Cardiac muscle cell (in vitro differentiated cells and primary cell): Measurements from ENCODE around the gene MAP7D3. TPM values are rescaled to one million over a fixed set of nuclear protein-coding genes. Genes with fewer than 3 reads are reported as not detected.

ENCODE experiments used
- DNase-seq, 2 donors: peaks; one replicate each; pipeline versions ENCODE4 v3.0.0 to v3.0.0-alpha.2; 2010 to 2017; ENCODE audit warnings: low read depth in 1 of 2, low spot score in 1 of 2
- H3K27ac ChIP-seq: fragments of 200-600 bp; sonication (generic); 2 replicates; pipeline ENCODE4 v1.5.1; 2016
- H3K27me3 ChIP-seq: fragments of 200-600 bp; sonication (generic); 2 replicates; pipeline ENCODE4 v1.6.0; 2016; ENCODE audit warnings: control low read depth
- H3K36me3 ChIP-seq: fragments of 200-600 bp; sonication (generic); 2 replicates; pipeline ENCODE4 v1.5.1; 2016; ENCODE audit warnings: control low read depth
- H3K4me1 ChIP-seq: fragments of 200-600 bp; sonication (generic); 2 replicates; pipeline ENCODE4 v1.8.1; 2017; ENCODE audit warnings: low read depth, mild to moderate bottlenecking, mixed run types
- H3K4me3 ChIP-seq: fragments of 200-600 bp; sonication (generic); 2 replicates; pipeline ENCODE4 v1.5.1; 2016; ENCODE audit warnings: mild to moderate bottlenecking
- H3K9me3 ChIP-seq: fragments of 200-600 bp; sonication (generic); 2 replicates; pipeline ENCODE4 v1.5.1; 2017; ENCODE audit warnings: low read depth, mild to moderate bottlenecking, control low read depth
- CTCF ChIP-seq: IDR thresholded peaks from 2 replicates; pipeline ENCODE4 v1.5.1; 2012; ENCODE audit warnings: low read depth, mild to moderate bottlenecking, low read length
- polyA plus RNA-seq: library from polyadenylated mRNA; unstranded; fragments of >200 nt; fragmentation: Nextera tagmentation; extraction: Ambion mirVana; gene quantifications from 2 replicates; pipeline ENCODE4 v1.2.1, GENCODE V29; 2016
- total RNA-seq: library from RNA; depleted of rRNA; stranded (reverse); fragments of >200 nt; gene quantifications from 2 replicates; pipeline ENCODE4 v1.2.3, GENCODE V29; 2016

MAP7D3 gene
- total and polyA plus RNA-seq, 2 experiments from 2014 or later, result 5.7 to 10.4 TPM

GRCh38 chrX:136227948-136228838, 23.0 kb downstream of the MAP7D3 start:
- Histone ChIP-seq H3K9me3 (no peaks in the 10 kb centered on the region), H3K4me1 (no peaks in the 10 kb centered on the region), H3K36me3 (no peaks in the 10 kb centered on the region), H3K27me3 (no peaks in the 10 kb centered on the region), H3K27ac (no peak overlapping the region), H3K4me3 (no peak overlapping the region)
- DNase-seq, result peak in 1 of 2 donors; percentile 6
- TF ChIP-seq CTCF, result no peak

- H3K4me3 ChIP-seq, result no peak overlapping the region
- no peaks in the 10 kb centered on the region for H3K4me1 ChIP-seq
- H3K9me3 ChIP-seq, result no peaks in the 10 kb centered on the region
- no peak for DNase-seq
- TF ChIP-seq CTCF, result no peak
- H3K27me3 ChIP-seq, result no peaks in the 10 kb centered on the region
- H3K27ac ChIP-seq, result no peak overlapping the region
- no peaks in the 10 kb centered on the region for H3K36me3 ChIP-seq
Measured at GRCh38 chrX:136227074-136227473, 24.1 kb downstream of the MAP7D3 start.

- Histone ChIP-seq H3K9me3 (no peaks in the 10 kb centered on the region), H3K27ac (no peak overlapping the region), H3K36me3 (no peaks in the 10 kb centered on the region), H3K4me3 (no peak overlapping the region), H3K27me3 (no peaks in the 10 kb centered on the region), H3K4me1 (no peaks in the 10 kb centered on the region)
- no peak for DNase-seq
- TF ChIP-seq CTCF, result no peak
Measured at GRCh38 chrX:136221851-136222513, 29.2 kb downstream of the MAP7D3 start.

- Histone ChIP-seq H3K27me3 (no peaks in the 10 kb centered on the region), H3K4me1 (no peaks in the 10 kb centered on the region), H3K4me3 (no peak overlapping the region), H3K36me3 (no peaks in the 10 kb centered on the region), H3K9me3 (no peaks in the 10 kb centered on the region), H3K27ac (no peak overlapping the region)
- TF ChIP-seq CTCF, result no peak
- DNase-seq, result no peak
Measured at GRCh38 chrX:136220951-136221350, 30.2 kb downstream of the MAP7D3 start.

- H3K9me3 ChIP-seq, result no peaks in the 10 kb centered on the region
- no peaks in the 10 kb centered on the region for H3K27me3 ChIP-seq
- H3K4me3 ChIP-seq, result no peak overlapping the region
- H3K4me1 ChIP-seq, result no peaks in the 10 kb centered on the region
- H3K27ac ChIP-seq, result no peak overlapping the region
- no peaks in the 10 kb centered on the region for H3K36me3 ChIP-seq
- TF ChIP-seq CTCF, result no peak
- no peak for DNase-seq
Measured at GRCh38 chrX:136220540-136220939, 30.7 kb downstream of the MAP7D3 start.
